Neural progenitor cell (in vitro differentiated cells): Measurements from ENCODE around the gene LHX6. TPM values are rescaled to one million over a fixed set of nuclear protein-coding genes. Genes with fewer than 3 reads are reported as not detected.

Experiments
- DNase-seq: peaks from one replicate; pipeline ENCODE4 v3.0.0-alpha.2; 2016; ENCODE audit warnings: low spot score
- H2AFZ ChIP-seq: fragments of 200-600 bp; sonication (generic); replicated peaks from 2 replicates; pipeline ENCODE4 v1.6.1; 2016; ENCODE audit warnings: antibody characterized with exemption
- H3F3A ChIP-seq: fragments of 200-600 bp; sonication (generic); 2 replicates; pipeline ENCODE4 v1.6.1; 2016; ENCODE audit warnings: antibody characterized with exemption, low read depth
- H3K27ac ChIP-seq: fragments of 200-600 bp; sonication (generic); 2 replicates; pipeline ENCODE4 v1.5.1; 2016; ENCODE audit warnings: mild to moderate bottlenecking
- H3K27me3 ChIP-seq: fragments of 200-600 bp; sonication (generic); 2 replicates; pipeline ENCODE4 v1.6.1; 2016; ENCODE audit warnings: mild to moderate bottlenecking, moderate library complexity
- H3K36me3 ChIP-seq: fragments of 200-600 bp; sonication (generic); 2 replicates; pipeline ENCODE4 v1.5.1; 2016
- H3K4me1 ChIP-seq: fragments of 200-600 bp; sonication (generic); 2 replicates; pipeline ENCODE4 v1.6.1; 2016; ENCODE audit warnings: mixed run types
- H3K4me2 ChIP-seq: fragments of 200-600 bp; sonication (generic); 2 replicates; pipeline ENCODE4 v1.6.1; 2016
- H3K4me3 ChIP-seq: fragments of 200-600 bp; sonication (generic); 2 replicates; pipeline ENCODE4 v1.5.1; 2016
- H3K79me2 ChIP-seq: fragments of 200-600 bp; sonication (generic); 2 replicates; pipeline ENCODE4 v1.6.1; 2016; ENCODE audit warnings: low read depth
- H3K9ac ChIP-seq: fragments of 200-600 bp; sonication (generic); 2 replicates; pipeline ENCODE4 v1.6.1; 2016
- H3K9me3 ChIP-seq: fragments of 200-600 bp; sonication (generic); 2 replicates; pipeline ENCODE4 v1.5.1; 2016; ENCODE audit warnings: low read depth
- H4K20me1 ChIP-seq: fragments of 200-600 bp; sonication (generic); 2 replicates; pipeline ENCODE4 v1.6.1; 2016; ENCODE audit warnings: low read depth
- H3K27ac Mint-ChIP-seq: 3 replicates; pipeline ENCODE4 v1.8.0; 2021; ENCODE audit warnings: mixed read lengths
- H3K27me3 Mint-ChIP-seq: 2 replicates; pipeline ENCODE4 v1.8.0; 2022; ENCODE audit warnings: low read depth, mild to moderate bottlenecking, inconsistent platforms, moderate library complexity, mixed read lengths; ENCODE audit not compliant: insufficient read depth
- H3K36me3 Mint-ChIP-seq: 3 replicates; pipeline ENCODE4 v1.8.0; 2021; ENCODE audit warnings: mixed read lengths
- H3K4me1 Mint-ChIP-seq: 3 replicates; pipeline ENCODE4 v1.8.0; 2021; ENCODE audit warnings: mixed read lengths
- H3K4me3 Mint-ChIP-seq: 3 replicates; pipeline ENCODE4 v1.8.0; 2021; ENCODE audit warnings: mild to moderate bottlenecking, moderate library complexity, mixed read lengths
- H3K9me3 Mint-ChIP-seq: 3 replicates; pipeline ENCODE4 v1.8.0; 2020; ENCODE audit warnings: mixed read lengths
- CTCF ChIP-seq: fragments of 200-600 bp; sonication (generic); IDR thresholded peaks from 2 replicates; pipeline ENCODE4 v1.5.1; 2017; ENCODE audit warnings: antibody characterized with exemption, mild to moderate bottlenecking
- EZH2 ChIP-seq: fragments of 200-600 bp; sonication (generic); IDR thresholded peaks from 2 replicates; pipeline ENCODE4 v1.6.1; 2017; ENCODE audit warnings: antibody characterized with exemption, mild to moderate bottlenecking, moderate library complexity
- EZH2phosphoT487 ChIP-seq: fragments of 200-600 bp; sonication (generic); IDR thresholded peaks from 2 replicates; pipeline ENCODE4 v1.6.1; 2017; ENCODE audit warnings: antibody characterized with exemption
- total RNA-seq: library from RNA; depleted of rRNA; stranded (reverse); fragments of >200 nt; gene quantifications from 2 replicates; pipeline ENCODE4 v1.2.3, GENCODE V29; 2015; ENCODE audit warnings: low replicate concordance

LHX6 gene
- total RNA-seq, 1 donor from 2014 or later = not detected

- no peak for DNase-seq
- no peak for TF ChIP-seq EZH2
- TF ChIP-seq CTCF = no peak
- no peak for TF ChIP-seq EZH2phosphoT487
- Histone ChIP-seq H4K20me1 (peaks cover 11% of the 10 kb centered on the region), H3K27me3 (peaks cover 32% of the 10 kb centered on the region), H3K9me3 (no peaks in the 10 kb centered on the region), H3K4me3 (no peak overlapping the region), H3F3A (no peaks in the 10 kb centered on the region), H3K36me3 (no peaks in the 10 kb centered on the region), H3K4me2 (no peak overlapping the region), H3K9ac (no peak overlapping the region), H3K79me2 (peaks cover 19% of the 10 kb centered on the region), H3K27ac (no peak overlapping the region), H3K4me1 (no peaks in the 10 kb centered on the region), H2AFZ (no peak overlapping the region)
- no peak overlapping the region for H3K4me3 Mint-ChIP-seq
- no peaks in the 10 kb centered on the region for H3K36me3 Mint-ChIP-seq
- H3K9me3 Mint-ChIP-seq = peaks cover 8% of the 10 kb centered on the region
- H3K27me3 Mint-ChIP-seq = peaks cover 13% of the 10 kb centered on the region
- peaks cover 17% of the 10 kb centered on the region for H3K4me1 Mint-ChIP-seq
- H3K27ac Mint-ChIP-seq = no peak overlapping the region
These were observed 66.3 kb downstream of the LHX6 start for GRCh38 chr9:122162415-122162814.

GRCh38 chr9:122159925-122160246 is 68.9 kb downstream of the LHX6 start:
- H3K27ac ChIP-seq = no peak overlapping the region
- TF ChIP-seq EZH2phosphoT487 (no peak), CTCF (no peak), EZH2 (no peak)
- Mint-ChIP-seq H3K27ac (peak overlapping the region; percentile 80), H3K27me3 (peaks cover 9% of the 10 kb centered on the region), H3K36me3 (no peaks in the 10 kb centered on the region), H3K4me3 (peak overlapping the region; percentile 97), H3K9me3 (peaks cover 8% of the 10 kb centered on the region), H3K4me1 (peaks cover 17% of the 10 kb centered on the region)
- peaks cover 26% of the 10 kb centered on the region for H3K27me3 ChIP-seq
- DNase-seq = no peak
- H3K79me2 ChIP-seq = peaks cover 41% of the 10 kb centered on the region
- H3F3A ChIP-seq = no peaks in the 10 kb centered on the region
- H2AFZ ChIP-seq = peak overlapping the region; percentile 49
- no peaks in the 10 kb centered on the region for H3K4me1 ChIP-seq
- H3K36me3 ChIP-seq = no peaks in the 10 kb centered on the region
- H3K9me3 ChIP-seq = no peaks in the 10 kb centered on the region
- no peak overlapping the region for H3K9ac ChIP-seq
- H3K4me2 ChIP-seq = peak overlapping the region; percentile 89
- H3K4me3 ChIP-seq = peak overlapping the region; percentile 96
- peaks cover 24% of the 10 kb centered on the region for H4K20me1 ChIP-seq

- peaks cover 17% of the 10 kb centered on the region for H3K4me1 Mint-ChIP-seq
- Histone ChIP-seq H3K27me3 (peaks cover 23% of the 10 kb centered on the region), H3K36me3 (no peaks in the 10 kb centered on the region), H3K27ac (no peak within 1 kb of the TSS), H3F3A (no peaks in the 10 kb centered on the region), H3K9me3 (no peaks in the 10 kb centered on the region), H4K20me1 (peaks cover 30% of the 10 kb centered on the region), H3K4me3 (peak within 1 kb of the TSS; percentile 96), H3K4me2 (peak within 1 kb of the TSS; percentile 89), H3K79me2 (peaks cover 47% of the 10 kb centered on the region), H2AFZ (peak within 1 kb of the TSS; percentile 86), H3K9ac (peak within 1 kb of the TSS; percentile 65), H3K4me1 (no peaks in the 10 kb centered on the region)
- peaks cover 8% of the 10 kb centered on the region for H3K9me3 Mint-ChIP-seq
- no peaks in the 10 kb centered on the region for H3K36me3 Mint-ChIP-seq
- H3K4me3 Mint-ChIP-seq = peak within 1 kb of the TSS; percentile 97
- peak; percentile 99 for DNase-seq
- peaks cover 9% of the 10 kb centered on the region for H3K27me3 Mint-ChIP-seq
- peak within 1 kb of the TSS; percentile 89 for H3K27ac Mint-ChIP-seq
- TF ChIP-seq EZH2phosphoT487 = no peak
- TF ChIP-seq EZH2 = no peak
- no peak for TF ChIP-seq CTCF
These were observed 69.5 kb downstream of the LHX6 start, which contains the start of the genes MORN5 and NDUFA8 for GRCh38 chr9:122159026-122159924. MORN5 (plus strand) TSS chr9:122159908; CDS start chr9:122159973, 65 bp downstream. NDUFA8 (minus strand) TSS chr9:122159779; CDS start chr9:122159677, 102 bp downstream.
